Osteocyte (in vitro differentiated cells): ENCODE results near the gene SRGAP2B. TPM values are rescaled to one million over a fixed set of nuclear protein-coding genes. Genes with fewer than 3 reads are reported as not detected.
A peak's percentile ranks its signal among the peaks of the same experiment; 100 is the strongest.
"Not testable (repeated sequence)": the region's sequence is repeated elsewhere in the genome, so short reads cannot be mapped to it uniquely, and the experiment has no call there.

Experiments used
- DNase-seq: peaks from one replicate; pipeline ENCODE4 v3.0.0; 2021; ENCODE audit warnings: mixed read lengths; ENCODE audit not compliant: unreplicated experiment; ENCODE audit errors: extremely low spot score
- H3K27ac Mint-ChIP-seq: one replicate; pipeline ENCODE4 v1.8.0; 2021; ENCODE audit warnings: mild to moderate bottlenecking, mixed read lengths; ENCODE audit not compliant: unreplicated experiment
- H3K27me3 Mint-ChIP-seq: one replicate; pipeline ENCODE4 v1.8.0; 2021; ENCODE audit warnings: mixed read lengths; ENCODE audit not compliant: unreplicated experiment
- H3K36me3 Mint-ChIP-seq: one replicate; pipeline ENCODE4 v1.8.0; 2021; ENCODE audit warnings: mixed read lengths; ENCODE audit not compliant: unreplicated experiment
- H3K4me1 Mint-ChIP-seq: one replicate; pipeline ENCODE4 v1.8.0; 2021; ENCODE audit warnings: mixed read lengths; ENCODE audit not compliant: unreplicated experiment
- H3K4me3 Mint-ChIP-seq: one replicate; pipeline ENCODE4 v1.8.0; 2021; ENCODE audit warnings: mild to moderate bottlenecking, moderate library complexity, mixed read lengths; ENCODE audit not compliant: unreplicated experiment
- H3K9me3 Mint-ChIP-seq: one replicate; pipeline ENCODE4 v1.8.0; 2021; ENCODE audit warnings: mixed read lengths; ENCODE audit not compliant: unreplicated experiment
- total RNA-seq: library from RNA; stranded (reverse); gene quantifications from 2 replicates; pipeline ENCODE4 v1.2.1, GENCODE V29; 2021

SRGAP2B gene
- total RNA-seq, 1 donor from 2014 or later = 44.7 TPM

DNA sequence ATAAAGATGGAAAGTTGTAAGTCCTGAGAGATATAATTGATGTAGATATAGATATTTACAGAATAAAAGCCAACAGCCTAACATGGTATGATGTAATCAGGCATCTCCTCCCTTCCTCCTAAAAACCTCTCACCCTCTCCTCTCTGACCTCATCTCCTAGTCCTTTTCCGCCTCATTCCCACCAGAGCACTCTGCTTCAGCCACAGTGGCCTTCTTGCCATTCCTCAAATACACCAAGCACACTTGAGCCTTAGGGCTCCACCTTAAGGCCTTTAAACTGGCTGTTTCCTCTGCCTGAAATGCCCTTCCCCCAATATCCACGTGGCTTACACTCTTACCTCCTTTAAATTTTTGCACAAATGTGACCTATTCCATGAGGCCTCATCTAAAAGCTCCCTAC, 75.4 kb downstream of the SRGAP2B start:
- H3K27ac Mint-ChIP-seq = not testable (repeated sequence)

DNA sequence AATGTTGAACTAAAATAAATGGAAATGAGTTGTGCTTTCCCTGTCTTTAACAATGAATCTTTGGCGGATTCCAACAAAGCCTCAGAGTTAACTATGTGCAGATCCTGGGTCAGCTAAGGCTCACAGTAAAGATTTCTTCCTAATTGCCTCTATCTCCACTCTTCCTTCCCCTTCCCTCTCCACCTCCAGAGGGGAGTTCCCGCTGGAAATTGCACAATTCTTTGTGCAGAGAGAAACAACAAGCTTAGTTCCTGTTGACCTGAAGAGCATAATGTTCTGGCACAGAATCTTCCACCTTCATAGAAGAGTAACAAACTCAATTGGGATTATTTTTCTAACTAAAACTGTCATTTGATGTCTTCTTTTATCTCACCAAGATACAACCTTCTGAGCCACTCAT, 77.4 kb downstream of the SRGAP2B start:
- DNase-seq, H3K9me3 Mint-ChIP-seq, H3K27me3 Mint-ChIP-seq, H3K27ac Mint-ChIP-seq, H3K36me3 Mint-ChIP-seq, H3K4me1 Mint-ChIP-seq, H3K4me3 Mint-ChIP-seq: not testable (repeated sequence)

More for the DNA sequence above, 75.4 kb downstream of the SRGAP2B start:
- not testable (repeated sequence) for H3K9me3 Mint-ChIP-seq, H3K4me3 Mint-ChIP-seq, DNase-seq, H3K4me1 Mint-ChIP-seq, H3K36me3 Mint-ChIP-seq, H3K27me3 Mint-ChIP-seq

GRCh38 chr1:145016492-145016862, 78.7 kb downstream of the SRGAP2B start:
- not testable (repeated sequence) for DNase-seq, H3K27ac Mint-ChIP-seq, H3K36me3 Mint-ChIP-seq, H3K27me3 Mint-ChIP-seq, H3K9me3 Mint-ChIP-seq, H3K4me1 Mint-ChIP-seq, H3K4me3 Mint-ChIP-seq

GRCh38 chr1:145015744-145016491, 79.2 kb downstream of the SRGAP2B start:
- H3K27me3 Mint-ChIP-seq, H3K27ac Mint-ChIP-seq, H3K4me1 Mint-ChIP-seq, DNase-seq, H3K36me3 Mint-ChIP-seq, H3K4me3 Mint-ChIP-seq, H3K9me3 Mint-ChIP-seq: not testable (repeated sequence)

GRCh38 chr1:145013353-145013752, 81.8 kb downstream of the SRGAP2B start:
- H3K4me3 Mint-ChIP-seq, H3K36me3 Mint-ChIP-seq, H3K4me1 Mint-ChIP-seq, DNase-seq, H3K27ac Mint-ChIP-seq, H3K27me3 Mint-ChIP-seq, H3K9me3 Mint-ChIP-seq: not testable (repeated sequence)

GRCh38 chr1:145011811-145012210, 83.3 kb downstream of the SRGAP2B start:
- not testable (repeated sequence) for H3K4me1 Mint-ChIP-seq, DNase-seq, H3K27ac Mint-ChIP-seq, H3K36me3 Mint-ChIP-seq, H3K27me3 Mint-ChIP-seq, H3K9me3 Mint-ChIP-seq, H3K4me3 Mint-ChIP-seq

DNA sequence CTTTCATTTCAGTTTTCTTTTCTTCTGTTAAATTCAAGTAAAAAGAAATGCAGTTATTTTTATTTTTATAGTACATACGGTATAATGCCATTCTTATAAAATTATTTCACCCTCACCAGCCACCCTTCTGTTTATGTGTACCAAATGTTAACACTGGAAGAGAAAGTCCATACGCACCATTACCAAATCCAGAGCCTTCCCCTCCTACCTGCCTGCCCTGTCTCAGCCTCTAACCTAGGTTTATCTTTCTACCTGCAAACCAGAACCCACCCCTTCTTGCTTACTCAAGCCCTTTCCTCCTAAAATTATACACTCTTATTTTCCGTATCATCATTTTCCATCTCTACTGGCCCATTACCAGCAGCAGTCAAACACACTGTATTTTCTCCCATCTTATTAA, 84.5 kb downstream of the SRGAP2B start:
- not testable (repeated sequence) for H3K36me3 Mint-ChIP-seq, H3K9me3 Mint-ChIP-seq, H3K27me3 Mint-ChIP-seq, DNase-seq, H3K4me3 Mint-ChIP-seq, H3K4me1 Mint-ChIP-seq, H3K27ac Mint-ChIP-seq

DNA sequence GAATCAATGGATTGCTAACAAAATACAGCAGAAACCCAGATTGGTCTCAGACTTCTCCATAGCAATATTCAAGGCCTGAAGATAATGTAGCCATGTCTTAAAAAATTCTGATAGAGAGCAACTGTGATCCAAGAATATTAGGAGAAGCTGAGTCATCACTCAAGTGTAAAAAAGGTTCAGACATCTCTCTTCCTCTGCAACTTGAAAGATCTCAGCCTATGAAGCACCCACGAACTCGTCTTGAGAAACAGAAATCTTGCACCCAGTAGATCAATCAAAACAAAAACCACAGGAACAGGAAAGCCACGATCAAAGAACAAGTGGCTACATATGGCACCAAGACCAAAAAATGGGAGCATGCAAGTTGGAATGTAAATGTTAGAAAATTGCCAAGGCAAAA, 85.2 kb downstream of the SRGAP2B start:
- H3K9me3 Mint-ChIP-seq, H3K4me1 Mint-ChIP-seq, H3K27ac Mint-ChIP-seq, H3K36me3 Mint-ChIP-seq, H3K27me3 Mint-ChIP-seq, DNase-seq: not testable (repeated sequence)
- H3K4me3 Mint-ChIP-seq = peak overlapping the region; percentile 55

DNA sequence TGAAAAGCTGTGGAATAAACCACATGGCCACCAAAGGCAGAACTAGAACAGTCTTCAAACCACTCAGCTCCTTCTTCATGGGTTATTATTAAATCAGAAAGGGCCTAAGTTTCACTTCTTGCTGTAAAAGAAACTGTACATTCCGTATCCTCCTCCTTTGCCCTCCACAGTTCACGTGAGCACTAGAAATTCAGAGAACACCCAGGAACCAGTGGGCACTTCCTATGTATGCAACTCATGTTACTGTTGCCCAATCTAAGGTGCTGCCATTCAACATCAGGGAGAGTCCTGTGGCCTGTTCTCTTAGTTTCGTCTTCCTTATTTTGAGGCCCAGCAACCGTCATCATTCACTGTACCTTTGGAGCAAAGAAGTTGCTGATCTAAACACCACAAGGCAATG, 86.7 kb downstream of the SRGAP2B start:
- not testable (repeated sequence) for H3K27me3 Mint-ChIP-seq, H3K4me1 Mint-ChIP-seq, H3K4me3 Mint-ChIP-seq, DNase-seq, H3K36me3 Mint-ChIP-seq, H3K27ac Mint-ChIP-seq, H3K9me3 Mint-ChIP-seq

DNA sequence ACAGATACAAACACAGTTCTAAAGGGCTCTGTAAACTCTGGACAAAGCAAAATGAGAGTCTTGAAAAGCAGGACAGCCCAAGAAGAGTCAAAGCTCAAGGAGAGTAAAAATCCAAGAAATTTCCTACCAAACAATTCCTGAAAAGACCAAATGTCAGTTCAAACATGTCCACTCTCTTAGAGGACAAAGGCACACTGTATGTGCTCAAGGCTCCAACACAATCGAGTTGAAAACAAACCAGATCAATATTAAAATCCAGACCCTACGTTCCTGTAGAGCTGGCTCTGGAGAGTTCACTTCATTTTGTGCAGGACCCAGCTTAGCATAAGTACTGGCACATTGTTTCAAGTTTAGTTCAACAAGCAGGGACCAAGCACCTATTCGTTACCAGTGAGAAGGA, 90.0 kb downstream of the SRGAP2B start:
- not testable (repeated sequence) for H3K36me3 Mint-ChIP-seq, H3K27me3 Mint-ChIP-seq, H3K4me1 Mint-ChIP-seq, H3K4me3 Mint-ChIP-seq, H3K9me3 Mint-ChIP-seq, H3K27ac Mint-ChIP-seq, DNase-seq

GRCh38 chr1:145001381-145001780, 93.7 kb downstream of the SRGAP2B start:
- not testable (repeated sequence) for H3K4me3 Mint-ChIP-seq, H3K27ac Mint-ChIP-seq, H3K36me3 Mint-ChIP-seq, H3K9me3 Mint-ChIP-seq, DNase-seq, H3K27me3 Mint-ChIP-seq, H3K4me1 Mint-ChIP-seq

DNA sequence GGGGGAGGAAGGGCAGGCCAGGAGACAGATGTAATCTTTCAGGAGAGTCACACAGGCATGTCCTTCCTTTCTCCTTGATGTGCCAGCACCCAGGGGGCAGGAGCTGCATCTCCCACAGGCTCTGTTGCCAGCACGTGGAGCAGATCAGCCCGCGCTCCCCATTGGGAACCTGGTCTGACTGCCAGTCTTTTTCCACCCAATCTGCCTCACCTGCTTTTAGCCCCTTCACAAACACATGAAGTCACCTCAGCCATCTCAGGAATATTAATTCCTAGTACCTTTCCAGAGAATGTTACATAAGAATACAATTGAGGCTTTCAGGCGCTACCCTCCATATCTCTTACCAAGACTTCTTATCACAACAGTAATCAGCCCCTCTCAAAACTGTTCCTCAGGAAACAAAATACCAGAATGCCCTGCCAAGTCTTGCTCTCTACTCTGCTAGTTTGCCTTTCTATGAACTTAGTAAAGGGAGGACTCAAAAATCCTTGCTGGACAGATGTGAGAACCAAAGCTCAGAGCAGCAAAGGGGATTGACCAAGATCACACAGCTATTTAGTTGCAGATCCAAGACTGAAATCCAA, 94.3 kb downstream of the SRGAP2B start:
- H3K27me3 Mint-ChIP-seq, H3K9me3 Mint-ChIP-seq, H3K4me1 Mint-ChIP-seq, H3K4me3 Mint-ChIP-seq, H3K36me3 Mint-ChIP-seq, H3K27ac Mint-ChIP-seq, DNase-seq: not testable (repeated sequence)
